Measurements from ENCODE around the gene RBMX.
"Not testable (repeated sequence)": the region's sequence is repeated elsewhere in the genome, so short reads cannot be mapped to it uniquely, and the experiment has no call there.

DNA sequence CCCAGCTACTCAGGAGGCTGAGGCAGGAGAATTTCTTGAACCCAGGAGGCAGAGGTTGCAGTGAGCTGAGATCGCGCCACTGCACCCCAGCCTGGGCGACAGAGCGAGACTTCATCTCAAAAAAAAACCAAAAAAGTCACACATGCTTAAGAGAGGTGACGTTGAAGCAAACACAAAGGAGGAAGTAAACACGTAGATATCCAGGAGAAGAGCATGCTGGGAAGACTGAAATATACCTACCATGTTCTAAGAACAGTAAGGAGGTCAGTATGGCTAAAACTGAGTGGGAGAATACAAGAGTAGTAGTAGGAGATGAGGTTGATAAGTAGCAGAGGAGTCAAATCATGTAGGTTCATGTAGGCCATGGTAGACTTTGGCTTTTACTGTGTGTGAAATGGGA, 10.1 kb upstream of the RBMX start:
- TF ChIP-seq CTCF (tag by site-specific recombination; IDR thresholded peaks at IDR 0.05); ZNF121 (tag by site-specific recombination; IDR thresholded peaks at IDR 0.05); PRDM10 (tag by site-specific recombination; IDR thresholded peaks at IDR 0.05); ZNF670 (tag by site-specific recombination; IDR thresholded peaks at IDR 0.05; ENCODE audit: low read depth); YY1 (tag by site-specific recombination; IDR thresholded peaks at IDR 0.05); ZNF398 (tag by site-specific recombination; IDR thresholded peaks at IDR 0.05); KLF16 (tag by site-specific recombination; IDR thresholded peaks at IDR 0.05); ZBTB1 (tag by site-specific recombination; IDR thresholded peaks at IDR 0.05); ZNF501 (tag by site-specific recombination; IDR thresholded peaks at IDR 0.05); ZNF169 (tag by site-specific recombination; IDR thresholded peaks at IDR 0.05); ZNF660 (tag by site-specific recombination; IDR thresholded peaks at IDR 0.05): not testable (repeated sequence)
- TF ChIP-seq, protein P1, sequence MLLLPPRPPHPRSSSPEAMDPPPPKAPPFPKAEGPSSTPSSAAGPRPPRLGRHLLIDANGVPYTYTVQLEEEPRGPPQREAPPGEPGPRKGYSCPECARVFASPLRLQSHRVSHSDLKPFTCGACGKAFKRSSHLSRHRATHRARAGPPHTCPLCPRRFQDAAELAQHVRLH (tag by site-specific recombination; IDR thresholded peaks at IDR 0.05): not testable (repeated sequence)
- TF ChIP-seq, protein P2, sequence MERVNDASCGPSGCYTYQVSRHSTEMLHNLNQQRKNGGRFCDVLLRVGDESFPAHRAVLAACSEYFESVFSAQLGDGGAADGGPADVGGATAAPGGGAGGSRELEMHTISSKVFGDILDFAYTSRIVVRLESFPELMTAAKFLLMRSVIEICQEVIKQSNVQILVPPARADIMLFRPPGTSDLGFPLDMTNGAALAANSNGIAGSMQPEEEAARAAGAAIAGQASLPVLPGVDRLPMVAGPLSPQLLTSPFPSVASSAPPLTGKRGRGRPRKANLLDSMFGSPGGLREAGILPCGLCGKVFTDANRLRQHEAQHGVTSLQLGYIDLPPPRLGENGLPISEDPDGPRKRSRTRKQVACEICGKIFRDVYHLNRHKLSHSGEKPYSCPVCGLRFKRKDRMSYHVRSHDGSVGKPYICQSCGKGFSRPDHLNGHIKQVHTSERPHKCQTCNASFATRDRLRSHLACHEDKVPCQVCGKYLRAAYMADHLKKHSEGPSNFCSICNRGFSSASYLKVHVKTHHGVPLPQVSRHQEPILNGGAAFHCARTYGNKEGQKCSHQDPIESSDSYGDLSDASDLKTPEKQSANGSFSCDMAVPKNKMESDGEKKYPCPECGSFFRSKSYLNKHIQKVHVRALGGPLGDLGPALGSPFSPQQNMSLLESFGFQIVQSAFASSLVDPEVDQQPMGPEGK (tag by site-specific recombination; IDR thresholded peaks at IDR 0.05): not testable (repeated sequence)
- TF ChIP-seq, protein P3, sequence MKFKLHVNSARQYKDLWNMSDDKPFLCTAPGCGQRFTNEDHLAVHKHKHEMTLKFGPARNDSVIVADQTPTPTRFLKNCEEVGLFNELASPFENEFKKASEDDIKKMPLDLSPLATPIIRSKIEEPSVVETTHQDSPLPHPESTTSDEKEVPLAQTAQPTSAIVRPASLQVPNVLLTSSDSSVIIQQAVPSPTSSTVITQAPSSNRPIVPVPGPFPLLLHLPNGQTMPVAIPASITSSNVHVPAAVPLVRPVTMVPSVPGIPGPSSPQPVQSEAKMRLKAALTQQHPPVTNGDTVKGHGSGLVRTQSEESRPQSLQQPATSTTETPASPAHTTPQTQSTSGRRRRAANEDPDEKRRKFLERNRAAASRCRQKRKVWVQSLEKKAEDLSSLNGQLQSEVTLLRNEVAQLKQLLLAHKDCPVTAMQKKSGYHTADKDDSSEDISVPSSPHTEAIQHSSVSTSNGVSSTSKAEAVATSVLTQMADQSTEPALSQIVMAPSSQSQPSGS (tag by site-specific recombination; IDR thresholded peaks at IDR 0.05; ENCODE audit: low read depth): not testable (repeated sequence)
